Measurements from ENCODE around the gene AGK.

DNA sequence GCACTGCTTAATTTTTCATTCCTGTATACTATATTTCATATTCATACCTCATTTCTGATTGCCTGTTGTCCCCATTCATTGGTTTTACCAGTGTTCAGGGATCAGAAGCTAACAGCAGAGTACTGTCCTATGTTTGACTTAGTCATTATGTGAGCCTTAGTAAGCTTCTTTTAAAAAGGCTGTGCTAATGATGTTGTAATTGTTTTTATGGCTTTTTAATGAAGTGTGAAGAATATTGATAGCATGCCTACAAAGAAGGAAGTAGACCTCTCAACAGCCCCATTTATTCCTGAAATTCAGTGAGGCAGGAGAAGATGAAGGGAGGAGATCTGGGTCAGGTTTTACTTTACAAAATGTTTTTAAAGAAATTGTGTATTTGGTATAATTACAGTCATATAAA, 61.7 kb downstream of the AGK start:
- no peak for TF ChIP-seq CTCF (IDR thresholded peaks at IDR 0.05)
- no peak for TF ChIP-seq POLR2A (IDR thresholded peaks at IDR 0.05)
